GM18508 (cell line): Measurements from ENCODE around the gene NAPG.
"Not testable (repeated sequence)": the region's sequence is repeated elsewhere in the genome, so short reads cannot be mapped to it uniquely, and the experiment has no call there.

Source experiments
- ATAC-seq: cut with Tn5 transposase; IDR thresholded peaks from one replicate; pipeline ENCODE4 v1.9.1; 2021; ENCODE audit warnings: moderate number of reproducible peaks; ENCODE audit not compliant: insufficient read depth, unreplicated experiment

NAPG gene

DNA sequence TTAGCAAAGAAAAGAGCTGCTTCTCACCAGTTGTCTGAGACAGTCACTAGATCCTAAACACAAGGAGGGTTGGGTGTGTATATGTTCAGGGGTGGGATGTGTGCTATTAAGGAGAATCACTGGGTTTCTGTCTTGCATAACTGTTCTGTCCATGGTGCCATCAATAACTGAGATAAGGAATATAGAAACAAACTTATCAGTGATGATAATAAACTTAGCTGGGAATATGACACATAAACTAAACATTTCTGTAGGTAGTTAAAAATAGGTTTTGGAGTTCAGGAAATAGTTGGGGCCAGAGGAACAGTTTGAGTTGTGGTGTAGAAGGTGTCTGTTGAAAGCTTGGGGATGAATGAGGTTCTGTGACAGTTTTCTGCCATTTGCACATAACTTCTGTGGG, 17.4 kb downstream of the NAPG start:
- no peak for ATAC-seq

DNA sequence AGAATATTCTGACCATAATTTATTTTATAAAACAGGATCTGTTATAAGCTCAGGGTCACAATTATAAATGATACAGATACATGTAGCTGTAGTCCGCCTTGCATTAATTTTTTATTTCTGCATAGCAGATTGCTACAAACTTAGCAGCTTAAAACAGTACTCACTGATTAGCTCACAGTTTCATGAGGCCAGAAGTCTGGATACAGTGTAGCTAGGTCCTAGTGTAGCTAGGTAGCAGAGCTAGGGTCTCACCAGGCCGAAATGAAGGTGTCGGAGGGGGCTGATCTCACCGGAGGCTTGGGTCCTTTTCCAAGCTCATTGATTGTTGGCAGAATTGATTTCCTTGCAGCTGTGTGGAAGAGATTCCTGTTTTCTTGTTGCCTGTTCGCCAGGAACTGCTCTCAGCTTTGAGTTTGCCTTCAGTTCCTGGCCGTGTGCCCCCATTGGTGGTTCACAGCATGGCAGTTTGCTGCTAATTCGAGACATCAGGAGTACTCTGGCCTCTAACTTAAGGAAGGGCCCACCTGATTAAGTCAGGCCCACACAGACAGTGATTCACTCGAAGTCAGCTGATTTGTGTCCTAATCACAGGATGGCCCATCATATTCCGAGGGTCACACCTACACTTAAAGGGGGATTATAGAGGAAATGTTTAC, 18.4 kb downstream of the NAPG start:
- ATAC-seq, result no peak

DNA sequence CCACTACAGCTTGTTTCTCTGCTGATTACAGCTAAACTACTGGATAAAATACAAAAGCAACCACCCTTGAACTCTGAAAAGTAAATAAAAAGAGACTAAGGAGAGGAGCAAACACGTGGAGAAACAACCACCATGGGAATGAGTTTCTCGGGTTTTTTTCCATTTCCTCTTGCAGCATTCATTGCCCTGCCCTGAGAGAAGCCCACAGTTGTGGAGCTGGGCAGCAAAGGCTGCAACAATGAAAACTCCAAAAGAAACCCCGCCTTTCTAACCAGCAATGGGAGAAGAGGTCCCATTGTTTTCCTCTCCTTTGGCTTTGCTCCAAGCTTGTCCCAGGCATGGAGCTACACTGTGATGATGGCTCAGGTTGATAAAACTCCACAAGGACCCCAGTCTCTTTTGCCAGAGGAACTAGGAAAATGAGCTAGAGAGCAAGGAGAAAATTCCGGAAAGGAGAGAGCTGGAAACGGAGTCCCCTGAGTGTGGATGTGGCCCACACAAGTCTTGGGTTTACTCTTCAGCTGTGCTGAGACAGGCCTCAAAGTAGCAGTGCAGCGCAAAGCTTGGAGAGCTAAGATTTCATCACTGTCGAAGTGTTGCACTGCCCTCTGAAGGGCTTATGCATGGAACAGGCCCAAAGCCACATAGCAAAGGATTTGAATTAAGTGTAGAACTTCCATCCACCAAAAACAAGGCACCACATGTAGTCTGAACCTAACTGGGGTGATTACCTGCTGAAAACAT, 20.9 kb downstream of the NAPG start:
- ATAC-seq, result no peak

DNA sequence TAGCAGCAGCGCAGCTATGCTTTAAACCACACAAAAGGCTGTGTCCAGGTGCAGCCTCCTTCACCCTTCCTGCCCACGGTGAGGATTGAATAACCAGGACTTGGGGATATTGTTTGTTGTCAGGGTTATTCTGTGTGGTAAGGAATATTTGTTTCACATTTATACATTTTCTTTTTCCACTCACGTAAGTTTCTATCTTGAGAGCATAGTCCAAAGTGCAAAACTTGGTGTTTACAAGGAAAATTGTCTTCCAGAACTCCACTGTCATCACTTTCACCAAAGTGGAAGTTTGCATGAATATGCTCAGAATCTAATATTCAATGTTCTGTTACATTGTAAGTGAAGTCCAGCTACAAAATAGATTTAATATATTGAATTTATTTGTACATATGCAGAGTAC, 26.4 kb downstream of the NAPG start:
- no peak for ATAC-seq

DNA sequence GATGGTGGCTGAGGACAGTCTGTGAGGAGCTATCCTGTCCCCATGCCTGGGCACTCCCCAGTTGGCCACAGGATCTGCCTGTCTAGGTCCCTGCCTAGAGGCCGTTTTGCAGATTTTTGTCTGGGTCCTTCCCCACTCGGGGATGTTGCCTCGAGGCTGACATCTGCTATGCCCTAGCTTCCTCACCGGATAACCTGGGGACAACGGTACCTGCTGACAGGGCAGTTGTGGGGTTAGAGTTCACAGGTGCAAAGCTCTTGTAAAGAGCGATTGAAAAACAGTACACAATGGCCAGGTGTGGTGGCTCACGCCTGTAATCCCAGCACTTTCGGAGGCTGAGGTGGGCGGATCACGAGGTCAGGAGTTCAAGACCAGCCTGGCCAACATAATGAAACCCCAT, 30.4 kb downstream of the NAPG start:
- not testable (repeated sequence) for ATAC-seq

DNA sequence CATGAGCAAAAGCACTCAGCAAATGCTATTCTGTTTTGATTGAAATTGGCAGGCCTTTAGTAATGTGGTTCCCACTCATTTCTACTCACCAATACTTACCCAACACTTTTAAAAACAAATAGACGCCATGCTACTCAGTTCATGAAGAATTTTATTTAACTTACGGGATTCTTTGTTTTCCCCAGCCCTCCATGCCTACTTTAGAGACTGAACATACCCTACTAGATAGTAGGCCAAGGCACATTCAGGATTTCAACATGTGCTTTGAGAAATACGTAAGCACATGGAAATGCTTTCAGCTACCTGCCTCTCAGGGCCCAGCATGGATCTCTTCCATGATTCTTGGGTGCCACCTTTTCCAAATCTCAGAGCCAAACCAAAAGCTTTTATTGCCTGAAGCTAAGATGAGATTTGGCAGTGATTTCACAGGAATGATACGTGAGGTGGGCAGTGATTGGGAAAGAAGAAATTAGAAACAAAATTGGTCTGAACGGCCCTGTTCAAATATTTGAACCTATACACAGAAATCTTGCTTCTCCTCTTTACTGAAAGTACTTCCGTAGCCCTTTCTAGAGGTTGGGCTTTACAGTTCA, 31.4 kb downstream of the NAPG start:
- ATAC-seq, result no peak

DNA sequence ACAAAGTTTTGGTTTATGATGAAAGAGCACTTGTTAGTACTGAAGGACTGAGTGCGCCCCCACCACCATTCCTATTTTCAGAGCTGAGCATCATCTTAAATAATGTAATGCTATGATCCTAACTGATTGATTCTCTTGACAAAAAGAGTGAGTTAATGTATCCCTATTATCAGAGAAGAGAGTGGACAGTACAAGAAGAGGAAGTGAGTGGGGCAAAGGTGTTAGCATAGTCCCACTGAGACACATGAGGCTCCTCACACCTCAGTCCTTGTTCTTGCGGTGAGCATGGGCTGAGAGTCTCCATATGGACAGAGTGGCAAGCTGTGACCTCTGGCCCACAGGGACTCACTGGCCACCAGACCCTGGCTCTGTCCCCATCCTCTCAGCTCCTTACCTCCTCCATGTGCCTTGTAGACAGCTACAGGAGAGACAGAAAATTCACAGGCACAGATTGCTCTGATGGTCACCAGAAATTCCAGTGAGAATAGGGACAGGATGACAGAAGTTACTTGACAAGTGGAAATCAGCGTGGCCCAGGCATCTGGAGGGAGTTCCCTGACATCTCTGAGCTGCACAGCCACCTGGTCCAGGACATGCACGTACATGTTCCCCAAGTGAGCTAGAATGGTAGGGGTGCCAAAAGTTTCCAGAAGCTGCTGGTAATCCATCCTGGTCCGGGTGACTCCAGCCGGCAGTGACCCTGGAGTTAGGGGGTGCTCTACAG, 32.6 kb downstream of the NAPG start:
- no peak for ATAC-seq

DNA sequence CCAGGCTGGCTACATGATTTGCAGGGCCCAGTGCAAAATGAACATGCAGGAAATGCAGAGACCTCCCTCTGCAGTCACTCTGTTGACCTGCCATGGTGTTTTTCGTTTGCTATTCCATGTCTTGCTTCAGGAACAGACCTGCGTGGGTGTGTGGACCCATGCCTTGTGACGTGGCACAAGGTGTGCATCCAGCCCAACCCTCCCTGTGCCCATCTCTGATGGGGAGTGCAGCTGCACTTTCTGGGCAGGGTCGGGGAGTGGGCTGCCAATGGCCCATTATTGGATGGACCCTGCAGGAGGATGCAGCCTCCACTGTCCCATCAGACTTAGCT, 33.1 kb downstream of the NAPG start:
- no peak for ATAC-seq

DNA sequence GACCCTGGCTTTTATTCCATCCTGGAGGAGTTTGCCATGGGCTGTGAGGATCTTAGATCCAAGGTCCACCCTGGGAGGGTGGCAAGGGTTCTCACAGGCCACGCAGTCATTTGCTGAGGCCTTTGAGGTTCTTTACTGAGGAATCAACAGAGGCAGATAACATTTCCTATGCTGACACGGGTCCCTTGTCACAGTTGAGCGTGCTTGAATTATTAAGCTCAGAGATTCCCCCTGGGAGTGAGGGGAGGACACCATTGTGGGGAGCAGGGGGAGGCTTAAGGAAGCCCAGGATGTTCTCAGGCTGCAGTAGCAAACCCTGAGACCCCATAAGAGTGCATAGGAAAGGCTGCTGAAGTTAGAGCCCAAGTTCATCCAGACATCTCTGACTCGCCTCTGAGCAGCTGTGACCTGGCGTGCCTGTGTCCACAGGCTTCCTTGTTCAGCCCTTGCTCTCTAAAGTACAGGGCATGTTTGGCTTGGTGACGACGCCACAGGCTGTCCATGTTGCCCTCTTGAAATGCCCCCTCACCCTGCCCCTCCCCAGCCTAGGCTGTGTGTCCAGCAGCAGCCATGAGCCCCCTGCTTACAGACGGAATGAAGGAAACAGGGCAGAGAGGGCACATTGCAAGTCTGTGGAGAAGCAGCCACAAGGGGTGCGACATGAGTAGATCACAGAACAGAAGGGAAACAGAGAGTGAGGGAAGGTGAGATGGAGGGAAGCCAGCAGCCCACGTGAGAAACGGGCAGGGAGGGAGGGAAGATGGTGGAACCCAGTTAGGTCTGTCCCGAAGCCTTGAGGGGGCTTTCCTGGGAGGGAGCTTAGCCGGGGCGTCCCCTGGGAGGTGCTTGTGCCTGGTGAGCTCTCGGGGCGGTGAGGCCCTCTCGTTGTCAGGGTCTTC, 34.0 kb downstream of the NAPG start:
- no peak for ATAC-seq

DNA sequence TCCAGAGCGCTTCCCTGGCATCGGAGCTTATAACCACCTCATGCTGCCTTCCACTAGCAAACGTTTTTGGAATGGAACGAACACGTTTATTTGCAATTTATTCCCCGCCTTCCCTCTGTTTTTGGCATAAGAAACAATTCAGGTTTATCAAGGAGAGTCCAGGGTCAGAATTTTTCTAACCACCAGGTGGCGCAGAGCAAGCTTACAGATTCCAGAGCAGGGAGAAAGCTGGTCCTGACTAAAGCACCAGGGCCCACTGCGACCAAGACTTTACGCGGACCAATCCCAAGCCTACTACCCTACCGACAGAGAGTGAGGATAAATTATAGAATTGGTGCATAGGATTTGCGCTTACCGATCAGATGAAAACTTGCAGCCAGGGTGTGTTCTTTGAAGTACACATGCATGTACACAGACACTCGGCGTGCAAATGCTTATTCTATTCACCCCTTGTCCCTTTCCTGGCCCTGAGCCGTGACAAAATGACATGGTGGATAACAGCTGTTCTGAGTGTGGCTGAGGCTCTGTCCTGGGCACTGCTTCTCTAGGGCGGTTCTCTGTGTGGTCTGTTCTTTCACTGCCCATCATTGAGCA, 34.7 kb downstream of the NAPG start:
- ATAC-seq, result no peak

DNA sequence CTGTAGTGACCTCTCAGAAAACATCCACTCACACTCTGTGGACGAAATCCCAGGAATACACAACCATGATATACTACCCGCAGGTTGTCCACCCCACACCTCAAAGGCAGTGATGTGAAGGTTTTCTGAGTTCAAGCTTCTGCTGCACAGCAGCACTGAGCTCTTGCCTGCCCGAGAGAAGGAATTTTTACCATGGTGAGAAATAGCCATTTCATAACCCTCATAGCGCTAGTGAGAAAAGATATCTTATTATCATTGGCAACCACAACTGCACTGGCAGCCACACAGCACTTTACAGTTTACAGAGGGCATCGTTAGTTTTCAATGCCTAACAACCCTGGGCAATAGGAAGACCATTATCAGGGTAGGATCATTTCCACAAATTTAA, 36.9 kb downstream of the NAPG start:
- no peak for ATAC-seq

DNA sequence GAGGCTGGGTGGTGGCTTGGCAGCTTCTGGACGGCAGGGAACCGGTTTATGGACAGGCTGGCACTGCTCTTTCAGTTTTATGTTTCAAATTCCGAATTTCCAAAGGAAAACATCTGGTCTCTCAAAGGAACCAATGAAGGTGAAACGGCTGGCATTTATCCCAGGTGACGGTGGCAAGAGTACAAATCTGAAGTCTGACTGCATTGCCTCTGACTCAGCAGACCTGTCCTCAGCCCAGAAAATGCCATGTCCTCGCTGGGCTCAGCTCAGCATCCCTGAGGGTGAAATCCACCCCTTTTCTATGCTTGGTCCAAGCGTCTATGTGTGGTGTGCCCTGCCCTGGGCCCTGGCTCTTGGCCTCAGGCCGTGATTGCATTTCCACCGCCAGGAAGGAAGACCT, 38.1 kb downstream of the NAPG start:
- no peak for ATAC-seq

DNA sequence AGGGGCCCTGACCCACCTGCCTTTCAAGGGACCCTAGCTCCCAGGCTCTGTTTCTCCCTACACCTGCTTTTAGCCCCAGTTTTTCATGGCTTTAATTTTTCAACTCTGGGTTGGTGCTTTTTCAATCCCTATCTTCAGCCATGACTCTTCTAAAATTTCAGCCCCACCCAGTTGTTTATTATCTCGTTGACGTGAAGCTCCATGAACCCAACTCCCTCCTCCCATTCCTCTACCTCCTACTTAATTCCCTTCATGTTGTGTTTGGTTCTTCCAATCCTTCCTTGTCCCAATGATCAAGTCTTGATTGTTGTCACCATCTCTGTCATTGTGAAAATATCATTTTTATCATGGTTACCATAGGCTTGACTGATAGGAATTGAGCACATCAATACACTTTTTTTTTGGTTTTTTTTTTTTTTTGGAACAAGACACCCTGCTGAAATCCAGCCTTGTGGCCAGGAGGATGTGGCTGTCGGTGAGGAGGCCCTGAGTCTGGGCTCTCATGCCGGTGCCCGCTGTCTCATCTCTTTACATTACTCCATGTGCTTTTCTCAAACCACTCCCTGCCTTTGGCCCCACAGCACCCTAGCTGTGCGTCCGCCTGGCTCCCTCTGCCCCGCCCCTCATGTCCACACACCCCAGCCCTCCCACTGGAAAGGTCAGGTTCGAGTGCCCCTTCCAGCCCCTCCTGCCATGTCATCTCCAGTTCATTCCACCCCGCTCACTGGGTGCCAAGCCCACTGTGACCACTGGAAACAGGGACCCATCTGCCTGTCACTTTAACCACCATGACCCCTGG, 39.3 kb downstream of the NAPG start:
- no peak for ATAC-seq

DNA sequence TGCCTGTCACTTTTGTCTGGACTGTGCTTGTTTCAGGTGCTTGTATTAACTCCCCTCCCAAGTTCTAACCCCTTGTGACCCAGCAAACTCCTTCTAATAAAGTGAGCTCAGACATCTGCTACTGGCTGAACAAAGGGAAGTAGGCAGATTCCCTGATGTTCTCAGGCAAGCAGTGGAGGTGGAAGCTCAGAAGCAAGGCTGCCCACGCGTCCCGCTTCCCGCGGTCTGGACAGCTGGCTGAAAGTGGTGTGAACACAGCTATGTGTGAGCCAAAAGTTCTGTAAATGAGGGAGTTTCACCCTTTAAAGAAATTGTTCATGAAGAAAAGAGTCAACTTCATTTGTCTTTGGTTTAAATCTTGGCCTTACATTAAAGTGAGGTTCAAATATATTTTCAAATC, 40.0 kb downstream of the NAPG start:
- no peak for ATAC-seq

DNA sequence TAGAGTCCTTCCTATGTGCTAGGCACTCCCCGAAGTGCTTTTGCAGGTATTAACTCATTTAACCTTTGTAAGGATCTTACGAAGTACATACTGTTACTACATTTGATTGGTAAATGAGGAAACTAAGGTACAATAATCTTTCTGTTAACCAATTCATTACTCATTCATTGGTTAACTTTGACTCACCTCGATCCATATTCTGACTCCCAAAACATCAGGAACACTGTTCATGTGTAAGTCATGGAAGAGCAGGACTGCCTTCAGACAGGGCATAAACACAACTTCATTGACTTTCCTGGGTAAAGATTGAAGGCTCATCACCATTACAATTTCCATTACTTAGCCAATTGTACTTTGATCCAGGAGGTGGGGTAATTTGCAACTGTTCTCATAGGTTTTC, 40.6 kb downstream of the NAPG start:
- no peak for ATAC-seq

DNA sequence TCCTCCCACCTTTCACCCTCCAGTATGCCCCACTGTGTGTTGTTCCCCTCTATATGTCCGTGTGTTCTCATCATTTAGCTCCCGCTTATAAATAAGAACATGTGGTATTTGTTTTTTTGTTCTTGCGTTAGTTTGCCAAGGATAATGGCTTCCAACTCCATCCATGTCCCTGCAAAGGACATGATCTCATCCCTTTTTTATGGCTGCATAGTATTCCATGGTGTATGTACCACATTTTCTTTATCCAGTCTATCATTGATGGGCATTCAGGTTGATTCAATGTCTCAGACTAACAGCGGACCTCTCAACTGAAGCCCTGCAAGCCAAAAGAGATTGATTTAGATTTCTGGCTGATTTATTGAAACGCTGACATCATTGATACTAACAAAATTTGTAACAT, 44.1 kb downstream of the NAPG start:
- not testable (repeated sequence) for ATAC-seq

DNA sequence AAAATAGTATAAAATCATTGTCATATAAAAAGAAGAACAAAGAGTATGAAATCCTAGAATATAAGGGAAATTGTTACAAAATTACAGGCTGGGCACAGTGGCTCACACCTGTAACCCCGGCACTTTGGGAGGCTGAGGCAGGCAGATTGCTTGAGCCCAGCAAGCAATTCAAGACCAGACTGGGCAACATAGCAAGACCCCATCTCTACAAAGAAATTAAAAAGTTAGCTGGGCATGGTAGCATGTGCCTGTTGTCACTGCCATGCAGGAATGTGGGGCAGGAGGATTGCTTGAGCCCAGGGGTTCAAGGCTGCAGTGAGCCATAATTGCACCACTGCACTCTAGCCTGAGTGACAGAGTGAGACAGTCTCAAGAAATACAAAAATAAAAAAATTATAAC, 44.8 kb downstream of the NAPG start:
- no peak for ATAC-seq

DNA sequence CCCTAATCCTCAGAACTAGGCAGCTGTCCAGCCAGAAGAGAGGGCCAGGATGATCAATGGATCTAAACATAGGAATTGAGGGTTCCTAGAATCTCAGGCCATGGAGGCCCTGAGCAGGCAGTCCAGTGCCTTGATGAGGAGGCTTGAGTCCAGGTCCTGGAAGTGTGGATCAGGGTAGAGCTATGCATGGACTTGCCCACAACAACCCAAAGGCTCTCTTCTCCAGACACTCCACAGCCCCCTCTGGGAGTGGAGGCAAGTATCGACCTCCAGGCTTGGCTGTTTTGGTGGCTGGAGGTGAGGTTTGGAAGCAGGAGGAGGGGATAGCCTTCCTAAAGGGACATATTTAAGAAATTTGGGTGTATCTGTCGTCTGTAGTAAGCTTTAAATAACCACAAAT, 45.7 kb downstream of the NAPG start:
- no peak for ATAC-seq

DNA sequence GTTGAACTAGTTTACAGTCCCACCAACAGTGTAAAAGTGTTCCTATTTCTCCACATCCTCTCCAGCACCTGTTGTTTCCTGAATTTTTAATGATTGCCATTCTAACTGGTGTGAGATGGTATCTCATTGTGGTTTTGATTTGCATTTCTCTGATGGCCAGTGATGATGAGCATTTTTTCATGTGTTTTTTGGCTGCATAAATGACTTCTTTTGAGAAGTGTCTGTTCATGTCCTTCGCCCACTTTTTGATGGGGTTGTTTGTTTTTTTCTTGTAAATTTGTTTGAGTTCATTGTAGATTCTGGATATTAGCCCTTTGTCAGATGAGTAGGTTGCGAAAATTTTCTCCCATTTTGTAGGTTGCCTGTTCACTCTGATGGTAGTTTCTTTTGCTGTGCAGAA, 47.4 kb downstream of the NAPG start:
- not testable (repeated sequence) for ATAC-seq
